GF-D8 (cell line): ENCODE data around the gene ANKS1A.
"Not testable (repeated sequence)": the region's sequence is repeated elsewhere in the genome, so short reads cannot be mapped to it uniquely, and the experiment has no call there.

ENCODE experiments used
- DNase-seq: peaks from one replicate; lab custom pipeline; 2025; lab: John Stamatoyannopoulos, UW

The ANKS1A gene

DNA sequence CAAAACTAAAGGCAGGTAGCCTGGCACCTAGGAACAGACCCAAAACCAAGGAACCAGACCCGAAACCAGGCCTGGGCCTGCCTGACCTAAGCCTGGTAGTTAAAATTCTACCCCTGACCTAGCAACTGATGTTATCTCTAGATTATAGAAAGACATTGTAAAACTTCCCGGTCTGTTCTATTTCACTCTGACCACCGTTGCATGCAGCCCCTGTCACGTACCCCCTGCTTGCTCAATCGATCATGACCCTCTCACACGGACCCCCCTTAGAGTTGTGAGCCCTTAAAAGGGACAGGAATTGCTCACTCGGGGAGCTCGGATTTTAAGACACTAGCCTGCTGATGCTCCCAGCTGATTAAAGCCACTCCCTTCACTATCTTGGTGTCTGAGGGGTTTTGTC, 109.4 kb downstream of the ANKS1A start:
- DNase-seq = not testable (repeated sequence)

DNA sequence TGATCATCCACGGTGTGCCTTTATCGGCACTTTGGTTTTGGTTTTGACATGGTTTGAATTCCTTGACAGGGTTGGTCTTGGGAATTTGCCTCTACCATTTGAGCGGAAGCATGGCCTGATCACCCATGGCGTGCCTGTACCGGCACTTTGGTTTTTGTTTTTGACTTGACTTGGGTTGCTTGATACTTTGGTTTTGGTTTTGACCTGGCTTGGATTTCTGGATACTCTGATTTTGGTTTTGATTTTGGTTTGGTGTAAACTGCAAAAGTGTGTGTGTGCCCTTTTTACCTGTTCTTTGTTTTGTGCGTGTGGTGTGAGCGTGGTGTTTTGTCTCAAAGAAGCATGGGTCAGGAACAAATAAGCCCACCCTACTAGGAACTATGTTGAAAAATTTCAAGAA, 110.1 kb downstream of the ANKS1A start:
- not testable (repeated sequence) for DNase-seq

DNA sequence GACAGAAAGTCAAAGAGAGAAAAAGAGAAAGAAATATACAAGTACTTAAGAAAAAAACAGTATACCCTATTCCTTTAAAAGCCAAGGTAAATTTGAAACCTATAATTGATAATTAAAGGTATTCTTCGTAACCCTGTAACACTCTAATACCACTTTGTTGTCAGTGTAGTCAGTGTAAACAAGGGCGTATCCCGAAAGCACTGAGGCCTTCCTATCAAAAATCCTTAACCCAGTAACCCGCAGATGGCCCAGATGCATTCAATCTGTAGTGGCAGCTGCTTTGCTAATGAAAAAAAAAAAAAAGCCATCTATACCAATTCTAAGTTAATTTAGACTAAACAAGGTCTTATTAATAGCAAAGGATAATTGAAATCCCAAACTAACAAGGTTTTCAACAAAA, 110.9 kb downstream of the ANKS1A start:
- DNase-seq = not testable (repeated sequence)

DNA sequence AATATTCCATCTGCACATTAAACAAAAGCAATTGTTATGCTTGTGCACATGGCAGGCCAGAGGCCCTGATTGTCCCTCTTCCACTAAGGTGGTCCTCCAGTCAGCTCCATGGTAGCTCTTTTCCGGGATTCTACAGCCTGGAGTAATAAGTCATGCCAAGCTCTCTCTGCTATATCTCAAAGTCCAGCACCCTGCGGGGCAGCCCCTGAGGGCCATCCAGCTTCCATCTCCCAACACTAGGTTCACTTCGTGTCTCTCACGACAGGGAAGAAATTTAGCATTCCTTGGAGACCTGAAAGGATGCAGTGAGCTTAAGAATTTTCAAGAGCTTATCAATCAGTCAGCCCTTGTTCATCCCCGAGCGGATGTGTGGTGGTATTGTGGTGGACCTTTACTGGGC, 112.3 kb downstream of the ANKS1A start:
- DNase-seq = not testable (repeated sequence)

DNA sequence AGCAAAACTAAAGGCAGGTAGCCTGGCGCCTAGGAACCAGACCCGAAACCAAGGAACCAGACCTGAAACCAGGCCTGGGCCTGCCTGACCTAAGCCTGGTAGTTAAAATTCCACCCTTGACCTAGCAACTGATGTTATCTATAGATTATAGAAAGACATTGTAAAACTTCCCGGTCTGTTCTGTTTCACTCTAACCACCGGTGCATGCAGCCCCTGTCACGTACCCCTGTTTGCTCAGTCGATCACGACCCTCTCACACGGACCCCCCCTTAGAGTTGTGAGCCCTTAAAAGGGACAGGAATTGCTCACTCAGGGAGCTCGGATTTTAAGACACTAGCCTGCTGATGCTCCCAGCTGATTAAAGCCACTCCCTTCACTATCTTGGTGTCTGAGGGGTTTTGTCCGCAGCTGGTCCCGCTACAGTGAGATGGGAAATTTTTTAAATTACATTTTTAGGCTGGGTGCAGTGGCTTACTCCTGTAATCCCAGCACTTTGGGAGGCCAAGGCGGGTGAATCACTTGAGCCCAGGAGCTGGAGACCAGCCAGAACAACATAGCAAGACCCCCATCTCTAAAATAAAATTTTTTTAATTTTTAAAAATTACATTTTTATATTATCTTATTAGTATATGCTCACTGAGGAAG, 115.0 kb downstream of the ANKS1A start:
- not testable (repeated sequence) for DNase-seq

DNA sequence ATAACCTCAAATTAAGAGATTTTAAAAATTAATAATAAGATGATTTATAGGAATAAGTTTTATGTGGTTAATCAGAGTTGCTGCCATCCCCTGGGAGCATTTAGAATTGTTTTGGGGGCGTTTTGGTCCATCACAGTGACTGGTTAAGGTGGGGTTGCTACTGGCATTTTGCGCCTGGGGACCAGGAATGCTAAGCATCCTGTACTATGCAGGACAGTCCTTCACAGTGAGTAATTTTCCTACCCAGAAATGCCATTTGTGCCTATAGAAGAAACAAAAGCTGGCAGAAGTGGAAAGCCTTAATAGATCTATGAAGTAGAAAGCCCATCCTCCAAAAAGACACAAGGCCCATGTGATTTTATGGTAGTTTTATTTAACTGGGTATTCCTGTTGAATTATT, 118.0 kb downstream of the ANKS1A start:
- no peak for DNase-seq

DNA sequence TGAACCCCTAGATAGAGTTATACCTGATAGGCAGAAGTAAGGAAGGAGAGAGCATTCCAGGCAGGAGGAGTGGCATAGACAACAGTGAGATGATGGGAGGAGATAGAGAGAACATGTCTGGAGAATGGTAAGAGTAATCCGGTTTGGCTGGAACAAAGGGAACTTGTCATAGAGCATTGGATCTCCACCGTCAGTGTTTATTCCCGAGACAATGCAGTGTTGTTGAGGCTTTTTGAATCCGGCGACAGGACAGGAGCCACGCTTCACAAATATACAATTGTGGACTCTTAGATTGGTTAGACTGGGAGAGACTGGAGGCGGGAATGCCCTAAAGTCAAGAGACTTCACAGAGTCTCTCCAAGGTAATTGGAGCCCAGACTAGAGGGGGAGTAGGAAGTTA, 119.8 kb downstream of the ANKS1A start:
- DNase-seq = no peak

DNA sequence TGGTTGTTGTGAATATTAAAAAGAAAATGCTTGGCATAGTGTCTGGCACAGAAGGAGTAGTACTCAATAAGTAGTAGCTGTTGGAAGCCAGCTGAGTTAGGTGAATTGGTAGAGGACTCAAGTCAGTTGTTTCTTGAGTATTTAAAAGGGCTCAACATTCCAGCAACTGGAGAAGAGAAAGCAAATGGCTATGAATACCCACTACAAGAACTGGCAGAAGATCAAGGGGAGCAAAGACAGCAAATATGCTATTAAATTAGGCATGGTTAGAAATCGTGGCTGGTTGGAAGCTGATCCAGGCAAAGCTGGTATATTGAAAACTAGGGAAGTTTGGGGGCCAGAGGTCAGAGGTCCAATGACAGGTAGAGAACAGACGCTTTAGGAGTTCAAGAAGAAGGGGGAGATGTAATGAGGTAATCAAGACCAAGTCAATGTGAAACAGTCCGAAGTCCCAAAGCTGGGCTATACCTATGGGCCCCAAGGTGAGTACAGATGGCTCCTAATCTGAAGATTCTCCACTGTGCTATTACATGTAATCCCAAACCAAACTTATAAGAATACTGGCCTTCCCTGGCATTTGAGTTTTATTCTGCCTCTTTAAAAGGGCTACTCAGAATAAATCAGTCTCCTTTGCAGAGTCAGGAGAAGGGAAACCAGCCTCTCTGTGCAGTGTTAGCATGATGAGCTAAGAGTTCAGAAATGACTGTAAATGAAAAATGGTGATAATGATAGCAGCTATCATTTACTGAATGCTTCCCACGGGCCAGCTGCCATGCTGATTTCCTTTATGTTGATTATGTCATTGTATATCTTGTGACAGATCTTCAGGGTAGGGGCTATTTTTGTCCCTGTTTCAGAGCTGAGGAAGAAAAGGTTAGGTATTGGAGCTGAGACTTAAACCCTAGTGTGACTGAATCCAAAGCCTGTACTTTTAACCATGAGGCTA, 122.3 kb downstream of the ANKS1A start:
- DNase-seq = no peak

DNA sequence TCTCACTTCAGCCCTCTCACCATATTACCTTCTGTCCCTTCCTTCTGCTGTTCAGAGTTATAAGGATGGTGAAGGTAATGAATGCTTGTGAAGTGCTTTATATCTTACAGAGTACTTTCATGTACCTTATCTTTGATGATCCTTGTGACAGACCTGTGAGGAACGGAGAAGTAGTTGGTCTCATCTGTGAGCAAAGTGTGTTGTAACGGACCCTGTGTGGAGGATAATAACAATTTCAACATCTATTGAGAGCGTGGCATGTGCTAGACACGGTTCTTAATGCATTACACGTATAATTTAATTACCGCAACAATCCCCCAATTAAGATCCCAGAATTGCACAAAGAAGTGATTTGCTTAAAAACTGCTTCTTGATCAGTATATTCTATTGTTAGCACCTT, 124.6 kb downstream of the ANKS1A start:
- peak; percentile 13 for DNase-seq

DNA sequence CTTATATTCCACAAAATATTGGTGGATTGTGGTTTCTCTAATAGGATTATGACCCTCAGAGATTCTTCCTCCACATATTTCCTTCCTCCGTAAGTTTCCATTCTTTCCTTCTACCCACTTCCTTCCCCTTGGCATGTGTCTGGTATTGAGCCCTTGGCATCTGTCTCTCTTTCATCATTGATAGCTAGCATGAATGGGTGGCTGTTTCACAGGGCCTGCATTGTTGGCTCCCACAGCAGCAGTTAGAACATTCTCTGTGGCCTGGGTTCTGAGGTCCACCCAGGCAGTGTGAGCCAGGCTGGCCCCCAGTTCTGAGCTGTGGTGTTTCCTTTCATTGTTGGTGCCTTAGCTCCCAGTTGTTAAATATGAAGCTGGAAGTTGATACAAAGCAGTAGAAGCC, 125.3 kb downstream of the ANKS1A start:
- peak; percentile 32 for DNase-seq

DNA sequence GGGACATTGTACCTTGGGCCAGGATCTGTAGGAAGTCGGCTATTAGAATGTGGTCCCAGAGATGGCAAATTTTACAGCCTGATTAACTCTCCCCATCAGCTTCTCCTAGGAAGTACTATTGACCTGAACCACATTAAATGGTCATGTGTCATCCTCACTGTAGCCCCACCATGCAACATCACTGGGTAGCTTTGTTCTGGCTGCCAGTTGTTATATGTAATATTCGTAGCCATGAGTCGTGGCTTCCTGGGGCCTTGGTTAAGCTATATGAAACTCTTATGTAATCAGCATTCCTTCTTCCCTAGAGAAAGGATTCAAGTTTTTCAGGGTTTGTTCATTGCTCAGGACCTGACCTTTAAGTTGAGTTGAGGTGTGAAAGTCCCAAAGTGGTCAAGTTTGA, 125.7 kb downstream of the ANKS1A start:
- no peak for DNase-seq

DNA sequence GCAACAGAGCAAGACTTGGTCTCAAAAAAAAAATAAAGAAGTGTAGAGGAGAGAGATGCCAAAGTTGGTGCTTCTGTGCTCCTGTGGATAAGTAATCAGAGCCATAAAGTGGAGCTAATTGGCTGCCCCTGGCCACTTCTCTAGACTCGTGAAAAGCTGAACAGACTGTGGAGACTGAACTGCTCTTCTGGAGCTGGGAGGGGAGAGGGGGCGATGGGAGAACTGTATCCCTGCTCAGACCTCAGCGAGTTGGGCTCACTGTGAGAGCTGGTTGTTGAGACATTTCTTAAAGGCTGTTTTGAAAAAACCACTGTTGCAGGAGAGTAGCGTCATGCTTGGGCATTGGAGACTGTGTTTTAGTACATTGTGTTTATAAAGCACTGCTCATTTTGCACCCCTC, 126.4 kb downstream of the ANKS1A start:
- DNase-seq = no peak

DNA sequence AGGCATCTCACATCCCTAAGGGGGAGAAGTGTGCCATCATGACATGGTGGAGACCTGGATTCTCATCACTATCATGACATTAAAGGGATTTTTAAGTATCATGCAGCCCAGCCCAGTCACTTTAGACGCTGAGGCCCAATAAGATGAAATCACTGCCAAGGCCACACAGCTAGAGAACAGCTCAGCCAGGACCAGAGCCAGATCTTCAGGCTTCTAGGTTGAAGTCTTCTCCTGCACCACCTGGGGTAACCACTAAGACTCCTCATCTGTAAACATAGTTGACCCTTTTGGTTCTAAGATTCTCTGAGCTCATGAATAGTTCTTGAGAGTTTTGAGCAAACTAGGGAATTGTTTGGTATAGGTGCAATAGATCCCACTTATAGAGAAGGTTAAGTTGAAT, 126.9 kb downstream of the ANKS1A start:
- no peak for DNase-seq

DNA sequence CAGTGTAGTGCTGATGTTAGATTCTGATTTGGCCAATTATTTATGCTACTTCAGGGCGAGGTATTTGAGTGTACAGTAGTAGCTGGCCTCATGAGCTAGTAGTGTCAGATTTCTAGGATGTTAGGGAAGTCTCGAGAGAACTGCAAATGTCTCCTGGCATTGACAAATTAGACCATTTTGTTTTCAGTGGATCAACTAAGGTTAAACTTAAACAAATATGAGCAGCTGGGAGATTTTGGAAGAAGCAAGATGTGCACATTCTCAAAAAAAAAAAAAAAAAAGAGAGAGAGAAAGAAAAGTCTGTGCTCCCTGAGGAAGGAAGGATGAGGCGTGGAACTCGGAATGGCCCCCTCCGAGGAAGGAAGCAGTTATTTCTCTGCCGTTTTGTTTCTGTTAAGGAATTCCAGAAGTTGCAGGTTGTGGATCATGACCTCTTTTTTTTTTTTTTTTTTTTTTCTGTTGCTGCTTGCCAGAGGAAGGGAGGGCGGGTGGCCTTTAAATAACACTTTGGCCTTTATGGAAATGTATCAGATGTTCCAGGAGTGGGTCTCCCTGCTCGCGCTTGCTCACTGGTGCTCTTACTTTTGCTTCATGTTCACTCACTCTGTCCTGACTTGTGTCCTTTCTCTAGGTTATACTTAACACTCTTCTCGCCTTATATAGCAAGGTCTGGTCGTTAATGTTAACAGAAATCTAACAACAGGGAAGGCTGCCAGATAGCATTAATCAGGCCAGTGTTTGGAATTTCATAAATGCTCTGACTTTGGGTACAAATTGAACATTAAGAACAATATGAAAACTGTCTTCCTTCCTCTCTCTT, 127.7 kb downstream of the ANKS1A start:
- DNase-seq = no peak

DNA sequence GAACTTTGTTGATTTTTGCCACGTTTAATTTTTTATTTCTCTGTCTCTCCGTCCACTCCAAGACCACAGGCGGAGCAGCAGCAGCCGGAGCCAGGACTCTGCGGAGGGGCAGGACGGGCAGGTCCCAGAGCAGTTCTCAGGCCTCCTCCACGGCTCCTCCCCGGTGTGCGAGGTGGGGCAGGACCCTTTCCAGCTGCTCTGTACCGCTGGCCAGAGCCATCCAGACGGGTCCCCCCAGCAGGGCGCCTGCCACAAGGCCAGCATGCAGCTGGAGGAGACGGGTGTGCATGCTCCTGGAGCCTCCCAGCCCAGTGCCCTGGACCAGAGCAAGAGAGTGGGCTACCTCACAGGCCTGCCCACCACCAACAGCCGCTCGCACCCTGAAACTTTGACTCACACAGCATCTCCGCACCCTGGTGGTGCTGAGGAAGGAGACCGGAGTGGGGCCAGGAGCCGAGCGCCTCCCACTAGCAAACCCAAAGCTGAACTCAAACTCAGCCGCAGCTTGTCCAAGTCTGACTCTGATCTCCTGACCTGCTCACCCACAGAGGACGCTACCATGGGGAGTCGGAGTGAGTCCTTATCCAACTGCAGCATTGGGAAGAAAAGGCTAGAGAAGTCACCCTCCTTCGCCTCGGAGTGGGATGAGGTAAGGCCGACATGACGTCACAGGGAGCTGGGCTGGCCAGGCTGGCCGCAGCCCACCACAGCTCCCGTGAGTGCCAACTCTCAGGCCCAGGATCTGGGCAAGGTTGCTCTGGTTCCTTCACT, 128.5 kb downstream of the ANKS1A start:
- no peak for DNase-seq

DNA sequence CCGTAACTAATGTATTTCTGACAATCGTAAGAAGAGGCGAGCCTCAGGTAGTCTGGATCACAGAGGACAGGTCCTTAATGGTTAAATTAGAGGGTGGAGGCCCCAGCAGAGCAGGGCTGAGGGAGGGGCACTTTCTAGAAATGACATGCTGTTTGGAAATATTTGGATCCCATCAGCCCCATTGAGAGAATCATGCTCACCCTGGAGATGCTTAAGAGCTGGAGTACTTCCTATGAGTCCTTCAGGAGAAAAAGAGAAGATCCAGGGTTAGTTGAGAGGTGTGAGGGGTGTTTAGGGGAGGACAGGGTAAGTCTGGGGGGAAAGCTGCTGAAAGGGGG, 129.1 kb downstream of the ANKS1A start:
- DNase-seq = no peak

DNA sequence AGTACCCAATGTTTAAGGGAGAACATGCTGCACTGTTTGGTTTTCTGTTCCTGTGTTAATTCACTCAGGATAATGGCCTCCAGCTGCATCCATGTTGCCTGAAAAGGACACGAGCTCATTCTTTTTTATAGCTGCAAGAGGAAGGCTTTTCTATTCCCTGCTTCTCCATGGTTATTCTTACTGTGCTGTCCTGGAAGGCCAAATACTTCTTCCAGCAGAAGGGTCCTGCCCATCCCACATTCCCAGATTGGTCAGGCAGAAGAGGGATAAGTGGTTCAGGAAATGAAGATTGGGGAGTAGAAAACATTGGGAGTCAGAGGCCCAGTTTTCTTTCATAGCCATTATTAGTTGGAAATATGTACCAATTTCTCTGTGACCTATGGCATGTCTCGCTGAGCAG, 129.7 kb downstream of the ANKS1A start:
- DNase-seq = no peak

DNA sequence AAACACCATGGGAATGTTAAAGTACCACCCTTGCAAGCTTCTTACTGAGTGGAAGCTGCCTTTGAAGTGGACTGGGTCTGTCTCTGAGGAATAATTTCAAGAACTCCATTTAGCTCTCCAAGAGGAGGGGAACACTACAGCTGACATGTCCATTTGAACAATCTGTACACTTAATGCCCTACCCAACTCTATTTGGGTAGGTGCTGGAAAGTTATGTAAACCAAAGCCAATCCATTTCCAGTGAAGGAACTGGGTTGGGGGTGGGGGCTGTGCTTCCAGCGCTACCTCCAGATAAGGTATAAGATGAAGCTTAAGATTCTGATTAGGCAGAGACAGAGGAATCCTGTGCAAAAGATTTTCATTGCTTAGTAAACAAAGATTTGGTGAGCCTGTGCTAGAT, 130.1 kb downstream of the ANKS1A start:
- DNase-seq = no peak

DNA sequence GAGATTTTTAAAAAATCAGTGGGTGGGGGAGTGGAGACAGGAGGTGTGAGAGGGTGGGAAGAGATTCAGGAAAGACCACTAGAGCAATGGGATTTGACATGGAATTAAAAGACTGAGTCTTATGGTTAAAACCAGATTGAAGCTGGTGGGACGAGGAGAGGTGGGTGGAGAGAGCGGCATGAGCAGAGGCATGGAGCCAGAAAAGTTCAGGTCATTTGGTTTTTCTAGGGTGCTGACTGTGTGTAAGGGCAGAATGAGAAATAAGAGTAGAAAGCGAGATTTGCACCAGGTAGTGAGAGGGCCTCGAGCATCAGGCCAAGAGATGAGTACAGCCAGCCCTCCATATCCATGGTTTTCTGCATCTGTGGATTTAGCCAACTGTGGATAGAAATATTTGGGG, 130.8 kb downstream of the ANKS1A start:
- no peak for DNase-seq

DNA sequence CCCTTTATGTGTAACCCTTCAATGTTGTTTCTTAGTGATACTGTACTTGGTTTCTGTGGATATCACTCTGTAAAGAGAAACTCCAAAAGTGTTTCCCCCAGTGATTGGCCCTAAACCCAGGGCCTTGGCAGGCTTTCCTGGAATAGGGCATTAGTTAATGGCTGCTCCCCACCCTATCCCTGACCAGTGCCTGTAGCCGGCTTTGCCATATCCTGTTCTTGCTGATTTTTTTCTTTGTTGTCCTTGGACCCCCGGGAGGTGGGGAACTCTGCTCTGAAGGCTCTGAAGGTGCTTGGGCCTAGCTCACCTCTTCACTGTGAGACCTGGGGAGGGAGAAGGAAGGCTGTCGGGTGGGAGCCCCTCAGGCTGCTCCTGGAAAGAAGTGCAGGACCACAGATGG, 131.9 kb downstream of the ANKS1A start:
- no peak for DNase-seq

DNA sequence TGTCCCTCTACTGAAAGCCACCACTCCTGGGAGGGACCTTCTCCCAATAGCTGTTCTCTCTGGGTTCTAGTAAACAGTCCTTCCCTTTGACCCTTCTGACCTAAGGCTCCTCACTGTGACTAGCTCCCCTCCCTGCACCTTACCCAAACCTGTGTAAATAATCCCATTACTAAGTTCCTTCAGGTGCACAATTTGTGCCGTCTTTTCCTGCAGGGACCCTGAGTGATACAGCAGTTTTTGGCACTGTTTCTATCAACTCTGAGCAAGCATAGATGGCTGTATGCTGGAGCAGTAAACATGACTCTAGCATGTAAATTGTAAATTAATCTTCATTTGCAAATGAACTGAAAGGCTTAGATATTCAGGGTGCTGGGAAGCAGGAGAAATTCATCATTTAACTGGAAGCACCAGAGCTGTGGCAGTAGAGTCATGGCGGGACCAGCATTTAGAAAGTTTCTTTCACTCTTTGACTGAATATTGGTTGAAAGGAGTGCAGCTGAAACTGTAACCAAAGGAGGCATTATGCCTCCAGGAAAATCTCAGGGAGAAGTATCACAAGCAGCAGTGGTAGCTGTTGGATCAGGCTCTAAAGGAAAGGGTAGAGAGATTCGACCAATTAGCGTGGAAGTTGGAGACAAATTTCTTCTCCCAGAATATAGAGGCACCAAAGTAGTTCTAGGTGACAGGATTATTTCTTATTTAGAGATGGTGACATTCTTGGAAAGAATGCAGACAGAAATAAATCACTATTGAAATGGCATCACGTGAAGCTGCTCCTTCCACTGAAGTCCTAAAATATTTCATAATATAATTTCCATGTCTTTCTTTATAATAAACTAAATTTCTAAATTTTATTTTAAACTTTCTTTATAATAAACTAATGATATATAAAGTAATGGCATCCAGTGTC, 134.3 kb downstream of the ANKS1A start:
- DNase-seq = no peak
